ENCODE results near the gene SEMG1. TPM values are rescaled to one million over a fixed set of nuclear protein-coding genes. Genes with fewer than 3 reads are reported as not detected.

SEMG1 gene
- total RNA-seq, 2 donors from 2014 or later, result not detected

- Mint-ChIP-seq H3K4me1 (ENCODE audit: low read depth) (no peaks in the 10 kb centered on the region), H3K4me3 (no peak overlapping the region), H3K27ac (no peak overlapping the region), H3K9me3 (no peaks in the 10 kb centered on the region), H3K36me3 (ENCODE audit: insufficient read depth in 2 of 2) (no peaks in the 10 kb centered on the region), H3K27me3 (ENCODE audit: low read depth) (peaks cover 22% of the 10 kb centered on the region)
- ATAC-seq (replicated peaks in 1 of 2) (no peak), DNase-seq (no peak)
These were observed 17.0 kb upstream of the SEMG1 start for GRCh38 chr20:45189861-45190260.

DNA sequence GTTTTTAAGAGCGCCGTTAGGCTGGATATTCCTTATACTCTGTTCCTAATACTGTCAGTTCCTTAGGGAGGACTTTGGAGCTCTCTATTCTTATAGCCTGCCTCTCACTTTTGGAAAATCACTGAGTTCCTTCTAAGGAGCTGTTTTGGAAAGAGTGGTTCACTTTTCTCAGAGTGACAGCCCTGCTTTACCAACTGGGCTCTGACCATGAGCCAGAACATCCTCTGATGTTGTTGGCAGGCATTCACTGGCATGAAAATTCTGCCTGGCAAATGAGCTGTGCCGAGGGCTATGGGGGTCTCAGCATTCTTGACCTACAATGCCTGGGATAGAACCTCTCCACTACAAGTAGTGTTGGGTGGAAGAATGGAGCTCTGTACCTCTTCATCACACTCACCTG, 14.9 kb upstream of the SEMG1 start:
- no peak for ATAC-seq (replicated peaks in 1 of 2)
- H3K4me3 Mint-ChIP-seq, result no peak overlapping the region
- DNase-seq, result no peak
- H3K27me3 Mint-ChIP-seq (ENCODE audit: low read depth), result peaks cover 25% of the 10 kb centered on the region
- no peaks in the 10 kb centered on the region for H3K9me3 Mint-ChIP-seq
- H3K27ac Mint-ChIP-seq, result no peak overlapping the region
- no peaks in the 10 kb centered on the region for H3K4me1 Mint-ChIP-seq (ENCODE audit: low read depth)
- H3K36me3 Mint-ChIP-seq (ENCODE audit: insufficient read depth in 2 of 2), result no peaks in the 10 kb centered on the region

GRCh38 chr20:45193331-45193730, 13.5 kb upstream of the SEMG1 start:
- Mint-ChIP-seq H3K4me3 (no peak overlapping the region), H3K27ac (no peak overlapping the region), H3K4me1 (ENCODE audit: low read depth) (no peaks in the 10 kb centered on the region), H3K27me3 (ENCODE audit: low read depth) (peaks cover 37% of the 10 kb centered on the region), H3K36me3 (ENCODE audit: insufficient read depth in 2 of 2) (no peaks in the 10 kb centered on the region), H3K9me3 (no peaks in the 10 kb centered on the region)
- DNase-seq (no peak), ATAC-seq (replicated peaks in 1 of 2) (no peak)

GRCh38 chr20:45209924-45210323, 3.1 kb downstream of the SEMG1 start:
- no peak for ATAC-seq (replicated peaks in 1 of 2)
- Mint-ChIP-seq H3K27ac (no peak overlapping the region), H3K4me3 (no peak overlapping the region), H3K36me3 (ENCODE audit: insufficient read depth in 2 of 2) (no peaks in the 10 kb centered on the region), H3K9me3 (no peaks in the 10 kb centered on the region), H3K27me3 (ENCODE audit: low read depth) (peaks cover 55% of the 10 kb centered on the region), H3K4me1 (ENCODE audit: low read depth) (no peaks in the 10 kb centered on the region)
- DNase-seq, result no peak

DNA sequence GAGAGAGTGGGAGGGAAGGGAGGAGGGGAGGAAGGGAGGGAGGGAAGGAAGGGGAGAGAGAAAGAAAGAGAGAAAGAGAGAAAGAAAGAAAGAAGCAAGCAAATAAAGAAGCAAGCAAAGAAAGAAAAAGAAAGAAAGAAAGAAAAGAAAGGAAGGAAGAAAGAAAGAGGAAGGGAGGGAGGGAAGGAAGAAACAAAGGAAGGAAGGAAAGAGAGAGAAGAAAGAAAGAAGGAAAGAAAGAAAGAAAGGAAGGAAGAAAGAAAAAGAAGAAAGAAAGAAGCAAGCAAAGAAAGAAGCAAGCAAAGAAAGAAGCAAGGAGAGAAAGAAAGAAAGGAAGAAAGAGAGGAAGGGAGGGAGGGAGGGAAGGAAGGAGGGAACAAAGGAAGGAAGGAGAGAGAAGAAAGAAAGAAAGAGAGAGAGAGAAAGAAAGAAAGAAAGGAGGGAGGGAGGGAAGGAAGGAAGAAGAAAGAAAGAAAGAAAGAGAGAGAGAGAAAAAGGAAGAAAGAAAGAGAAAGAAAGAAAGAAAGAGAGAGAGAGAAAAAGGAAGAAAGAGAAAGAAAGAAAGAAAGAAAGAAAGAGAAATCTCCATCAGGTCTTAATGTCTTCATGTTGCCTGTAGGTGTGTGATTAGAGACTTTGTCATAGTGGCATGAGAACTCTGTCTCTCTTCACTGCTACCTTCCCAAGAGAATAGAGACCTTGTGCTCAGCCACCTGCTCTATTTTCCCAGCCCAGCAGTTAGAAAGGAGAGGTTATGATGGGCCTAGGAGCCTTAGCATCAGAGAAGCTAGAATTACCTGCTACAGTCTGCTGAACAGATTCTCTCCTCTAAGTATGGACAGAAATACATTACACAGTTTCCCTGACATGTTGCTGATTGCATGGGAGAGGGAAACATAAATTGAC, 5.0 kb downstream of the SEMG1 start:
- no peaks in the 10 kb centered on the region for H3K36me3 Mint-ChIP-seq (ENCODE audit: insufficient read depth in 2 of 2)
- H3K27ac Mint-ChIP-seq, result no peak overlapping the region
- DNase-seq (no peak), ATAC-seq (replicated peaks in 1 of 2) (no peak)
- no peaks in the 10 kb centered on the region for H3K4me1 Mint-ChIP-seq (ENCODE audit: low read depth)
- H3K9me3 Mint-ChIP-seq, result no peaks in the 10 kb centered on the region
- no peak overlapping the region for H3K4me3 Mint-ChIP-seq
- H3K27me3 Mint-ChIP-seq (ENCODE audit: low read depth), result peaks cover 42% of the 10 kb centered on the region

GRCh38 chr20:45212836-45213235, 6.0 kb downstream of the SEMG1 start:
- no peak for ATAC-seq (replicated peaks in 1 of 2)
- Mint-ChIP-seq H3K27me3 (ENCODE audit: low read depth) (peaks cover 32% of the 10 kb centered on the region), H3K36me3 (ENCODE audit: insufficient read depth in 2 of 2) (no peaks in the 10 kb centered on the region)

DNA sequence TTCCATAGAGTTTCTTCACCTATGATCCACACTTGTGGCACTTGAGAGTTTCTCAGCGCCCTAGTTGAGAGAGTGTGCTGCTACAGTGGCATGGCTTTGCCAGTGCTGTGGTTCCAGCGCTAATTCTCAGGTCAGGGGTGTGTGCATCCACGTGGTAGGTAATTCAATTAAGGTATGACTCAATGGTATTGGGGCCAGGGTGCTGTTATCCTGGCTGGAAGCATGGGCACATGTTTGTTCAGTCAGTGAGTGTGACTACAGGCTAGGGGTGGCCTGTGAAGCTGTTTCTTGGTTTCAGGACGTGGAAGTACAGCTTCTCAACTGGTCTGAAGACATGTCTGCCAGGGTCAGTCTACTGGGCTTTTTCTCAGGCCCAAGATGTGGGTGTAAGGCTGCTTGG, 11.3 kb downstream of the SEMG1 start:
- DNase-seq (no peak), ATAC-seq (replicated peaks in 1 of 2) (no peak)
- H3K27me3 Mint-ChIP-seq (ENCODE audit: low read depth), result peaks cover 49% of the 10 kb centered on the region
- H3K4me1 Mint-ChIP-seq (ENCODE audit: low read depth), result no peaks in the 10 kb centered on the region
- no peaks in the 10 kb centered on the region for H3K9me3 Mint-ChIP-seq
- H3K36me3 Mint-ChIP-seq (ENCODE audit: insufficient read depth in 2 of 2), result no peaks in the 10 kb centered on the region
- no peak overlapping the region for H3K27ac Mint-ChIP-seq
- H3K4me3 Mint-ChIP-seq, result no peak overlapping the region

More at GRCh38 chr20:45212836-45213235, 6.0 kb downstream of the SEMG1 start:
- Mint-ChIP-seq H3K4me1 (ENCODE audit: low read depth) (no peaks in the 10 kb centered on the region), H3K27ac (no peak overlapping the region), H3K4me3 (no peak overlapping the region), H3K9me3 (no peaks in the 10 kb centered on the region)
- DNase-seq, result no peak

GRCh38 chr20:45218636-45219035, 11.8 kb downstream of the SEMG1 start:
- no peak overlapping the region for H3K27ac Mint-ChIP-seq
- peaks cover 44% of the 10 kb centered on the region for H3K27me3 Mint-ChIP-seq (ENCODE audit: low read depth)
- no peak for ATAC-seq (replicated peaks in 1 of 2)
- H3K4me1 Mint-ChIP-seq (ENCODE audit: low read depth), result no peaks in the 10 kb centered on the region
- no peaks in the 10 kb centered on the region for H3K9me3 Mint-ChIP-seq
- DNase-seq, result no peak
- H3K4me3 Mint-ChIP-seq, result no peak overlapping the region
- no peaks in the 10 kb centered on the region for H3K36me3 Mint-ChIP-seq (ENCODE audit: insufficient read depth in 2 of 2)

DNA sequence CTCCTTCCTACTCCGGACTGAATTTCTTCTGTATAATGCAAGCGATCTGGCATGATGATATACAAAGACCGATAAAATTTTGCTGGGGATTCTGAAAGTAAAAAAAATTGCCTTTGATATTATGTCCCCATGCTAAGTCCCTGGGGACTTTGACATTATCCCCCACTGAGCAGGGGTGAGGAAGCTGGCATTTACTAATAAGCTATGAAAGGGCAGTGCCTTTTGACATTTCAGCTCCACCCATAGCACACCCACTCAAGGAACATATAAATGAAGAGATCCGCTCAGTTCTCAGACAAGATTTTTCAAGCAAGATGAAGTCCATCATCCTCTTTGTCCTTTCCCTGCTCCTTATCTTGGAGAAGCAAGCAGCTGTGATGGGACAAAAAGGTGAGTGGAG, 14.2 kb downstream of the SEMG1 start, which contains the start of gene SEMG2:
Gene SEMG2 (plus strand): TSS at position 298 of the 400 bp plus-strand sequence. CDS start 17 bp downstream, at position 315.
- no peak for DNase-seq
- Mint-ChIP-seq H3K36me3 (ENCODE audit: insufficient read depth in 2 of 2) (no peaks in the 10 kb centered on the region), H3K27me3 (ENCODE audit: low read depth) (peaks cover 38% of the 10 kb centered on the region), H3K4me3 (no peak within 1 kb of the TSS), H3K27ac (no peak within 1 kb of the TSS), H3K4me1 (ENCODE audit: low read depth) (no peaks in the 10 kb centered on the region), H3K9me3 (no peaks in the 10 kb centered on the region)
- no peak for ATAC-seq (replicated peaks in 1 of 2)

DNA sequence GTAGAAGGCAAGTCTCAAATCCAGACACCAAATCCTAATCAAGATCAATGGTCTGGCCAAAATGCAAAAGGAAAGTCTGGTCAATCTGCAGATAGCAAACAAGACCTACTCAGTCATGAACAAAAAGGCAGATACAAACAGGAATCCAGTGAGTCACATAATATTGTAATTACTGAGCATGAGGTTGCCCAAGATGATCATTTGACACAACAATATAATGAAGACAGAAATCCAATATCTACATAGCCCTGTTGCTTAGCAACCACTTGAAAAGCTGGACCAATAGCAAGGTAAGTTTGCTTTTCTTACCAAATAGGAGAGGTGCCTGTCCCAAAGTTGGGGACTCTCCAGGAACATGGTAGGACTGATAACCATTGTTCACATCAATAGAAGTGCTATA, 16.3 kb downstream of the SEMG1 start:
- ATAC-seq (replicated peaks in 1 of 2) (no peak), DNase-seq (no peak)
- Mint-ChIP-seq H3K36me3 (ENCODE audit: insufficient read depth in 2 of 2) (no peaks in the 10 kb centered on the region), H3K4me1 (ENCODE audit: low read depth) (no peaks in the 10 kb centered on the region), H3K4me3 (no peak overlapping the region), H3K9me3 (no peaks in the 10 kb centered on the region), H3K27me3 (ENCODE audit: low read depth) (peaks cover 56% of the 10 kb centered on the region), H3K27ac (no peak overlapping the region)

DNA sequence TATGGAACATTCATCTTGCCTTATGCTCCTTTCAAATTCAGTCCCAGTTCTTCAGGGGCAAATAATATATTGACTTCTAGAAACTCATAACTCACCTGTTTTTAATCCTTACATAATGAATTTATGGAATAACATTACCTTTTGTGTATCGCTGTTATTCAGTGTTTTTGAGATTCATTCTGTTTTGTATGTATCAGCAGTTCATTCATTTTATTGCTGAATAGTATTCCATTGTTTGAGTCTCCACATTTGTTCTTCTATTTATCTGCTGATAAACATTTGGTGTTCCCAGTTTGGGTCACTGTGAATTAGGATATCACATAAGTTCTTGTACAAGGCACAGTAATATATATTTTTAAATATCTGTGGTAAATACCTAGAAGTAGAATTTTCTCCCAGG, 19.5 kb downstream of the SEMG1 start:
- H3K27me3 Mint-ChIP-seq (ENCODE audit: low read depth), result peaks cover 56% of the 10 kb centered on the region
- H3K4me3 Mint-ChIP-seq, result no peak overlapping the region
- no peaks in the 10 kb centered on the region for H3K9me3 Mint-ChIP-seq
- no peaks in the 10 kb centered on the region for H3K4me1 Mint-ChIP-seq (ENCODE audit: low read depth)
- ATAC-seq (replicated peaks in 1 of 2), result no peak
- H3K36me3 Mint-ChIP-seq (ENCODE audit: insufficient read depth in 2 of 2), result no peaks in the 10 kb centered on the region
- no peak overlapping the region for H3K27ac Mint-ChIP-seq
- DNase-seq, result no peak

GRCh38 chr20:45229264-45230056, 22.6 kb downstream of the SEMG1 start:
- Mint-ChIP-seq H3K9me3 (peaks cover 1 to 2% of the 10 kb centered on the region in 2 donors), H3K36me3 (ENCODE audit: insufficient read depth in 2 of 2) (peaks cover 0 to 1% of the 10 kb centered on the region in 2 donors), H3K4me1 (ENCODE audit: low read depth) (no peaks in the 10 kb centered on the region), H3K4me3 (no peak overlapping the region), H3K27me3 (ENCODE audit: low read depth) (peaks cover 53% of the 10 kb centered on the region), H3K27ac (no peak overlapping the region)
- peak; percentile 57 to 61 for ATAC-seq (replicated peaks in 1 of 2)
- peak; percentile 66 to 74 for DNase-seq

DNA sequence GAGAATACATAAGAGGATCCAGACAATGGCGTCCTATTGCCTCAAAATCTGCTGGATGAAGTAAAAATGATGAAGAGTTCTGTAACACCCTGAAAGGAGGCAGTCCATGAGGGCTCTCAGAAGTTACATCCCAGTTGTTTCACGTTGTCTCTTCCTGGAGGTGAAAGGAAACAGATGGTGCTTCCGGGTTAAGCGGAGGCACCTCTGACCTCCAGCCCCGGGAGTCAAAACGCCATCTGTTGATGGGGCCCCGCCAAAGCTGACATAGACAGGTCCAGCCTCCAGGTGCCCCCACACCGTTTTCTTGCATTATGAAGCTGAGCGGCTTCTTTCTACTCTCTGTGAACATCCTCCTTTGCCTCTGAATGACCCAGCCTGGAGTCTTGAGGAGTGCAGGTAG, 23.8 kb downstream of the SEMG1 start:
- no peak overlapping the region for H3K4me3 Mint-ChIP-seq
- H3K27me3 Mint-ChIP-seq (ENCODE audit: low read depth), result peaks cover 51% of the 10 kb centered on the region
- peaks cover 0 to 3% of the 10 kb centered on the region in 2 donors for H3K36me3 Mint-ChIP-seq (ENCODE audit: insufficient read depth in 2 of 2)
- DNase-seq, result no peak
- no peak for ATAC-seq (replicated peaks in 1 of 2)
- peaks cover 1 to 4% of the 10 kb centered on the region in 2 donors for H3K9me3 Mint-ChIP-seq
- H3K4me1 Mint-ChIP-seq (ENCODE audit: low read depth), result no peaks in the 10 kb centered on the region
- no peak overlapping the region for H3K27ac Mint-ChIP-seq

Data from activated T-cell treated with anti-CD3 and anti-CD28 coated beads, Interleukin-2, amount 50 U/mL, for 72 hours (primary cell).